ENCODE measurements around the gene NR1H2. TPM values are rescaled to one million over a fixed set of nuclear protein-coding genes. Genes with fewer than 3 reads are reported as not detected.
"Not testable (repeated sequence)": the region's sequence is repeated elsewhere in the genome, so short reads cannot be mapped to it uniquely, and the experiment has no call there.

The NR1H2 gene
- polyA plus RNA-seq, 5 donors: 24.1 to 45.1 (median 30.3) TPM

DNA sequence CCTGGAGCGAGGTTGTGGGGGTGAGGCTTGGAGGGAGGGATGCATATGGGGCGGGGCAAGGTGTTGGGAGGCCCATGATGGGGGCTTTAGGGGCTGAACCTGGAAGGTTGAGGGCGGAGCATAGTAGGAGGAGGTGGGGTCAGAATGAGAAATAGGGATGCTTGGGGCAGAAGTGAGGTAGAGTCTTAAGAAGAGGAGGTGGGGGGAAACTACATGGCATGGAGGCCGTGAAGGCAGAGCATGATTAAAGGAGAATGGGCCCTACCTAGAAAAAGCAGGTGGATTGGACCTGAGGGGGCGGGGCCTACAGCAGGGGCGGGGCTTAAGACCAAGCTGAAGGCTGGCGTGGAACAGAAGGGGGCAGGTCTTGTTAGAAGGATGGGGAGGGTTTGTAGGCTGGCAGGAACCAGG lies 799 bp downstream of the NR1H2 start:
- DNase-seq: no peak

DNA sequence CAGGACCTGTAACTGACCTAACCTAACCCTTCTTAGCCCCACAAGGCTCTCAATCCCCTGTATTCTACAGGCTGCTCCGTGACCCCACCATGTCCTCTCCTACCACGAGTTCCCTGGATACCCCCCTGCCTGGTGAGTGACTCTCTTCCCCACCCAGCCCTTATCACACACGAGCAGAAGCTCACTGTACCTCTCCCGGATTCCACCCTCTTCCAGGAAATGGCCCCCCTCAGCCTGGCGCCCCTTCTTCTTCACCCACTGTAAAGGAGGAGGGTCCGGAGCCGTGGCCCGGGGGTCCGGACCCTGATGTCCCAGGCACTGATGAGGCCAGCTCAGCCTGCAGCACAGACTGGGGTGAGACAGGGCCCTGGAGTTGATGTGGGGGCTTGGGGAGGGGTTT lies 1.3 kb downstream of the NR1H2 start:
- DNase-seq: no peak

DNA sequence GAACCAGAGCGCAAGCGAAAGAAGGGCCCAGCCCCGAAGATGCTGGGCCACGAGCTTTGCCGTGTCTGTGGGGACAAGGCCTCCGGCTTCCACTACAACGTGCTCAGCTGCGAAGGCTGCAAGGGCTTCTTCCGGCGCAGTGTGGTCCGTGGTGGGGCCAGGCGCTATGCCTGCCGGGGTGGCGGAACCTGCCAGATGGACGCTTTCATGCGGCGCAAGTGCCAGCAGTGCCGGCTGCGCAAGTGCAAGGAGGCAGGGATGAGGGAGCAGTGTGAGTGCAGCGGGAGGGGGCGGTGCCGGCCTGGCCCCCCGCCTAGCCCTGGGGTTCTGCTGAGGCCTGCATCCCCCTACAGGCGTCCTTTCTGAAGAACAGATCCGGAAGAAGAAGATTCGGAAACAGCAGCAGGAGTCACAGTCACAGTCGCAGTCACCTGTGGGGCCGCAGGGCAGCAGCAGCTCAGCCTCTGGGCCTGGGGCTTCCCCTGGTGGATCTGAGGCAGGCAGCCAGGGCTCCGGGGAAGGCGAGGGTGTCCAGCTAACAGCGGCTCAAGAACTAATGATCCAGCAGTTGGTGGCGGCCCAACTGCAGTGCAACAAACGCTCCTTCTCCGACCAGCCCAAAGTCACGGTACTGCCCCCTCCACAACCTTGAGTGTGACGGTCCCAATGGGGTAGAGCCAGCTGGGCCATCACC lies 2.1 kb downstream of the NR1H2 start:
- DNase-seq: no peak

DNA sequence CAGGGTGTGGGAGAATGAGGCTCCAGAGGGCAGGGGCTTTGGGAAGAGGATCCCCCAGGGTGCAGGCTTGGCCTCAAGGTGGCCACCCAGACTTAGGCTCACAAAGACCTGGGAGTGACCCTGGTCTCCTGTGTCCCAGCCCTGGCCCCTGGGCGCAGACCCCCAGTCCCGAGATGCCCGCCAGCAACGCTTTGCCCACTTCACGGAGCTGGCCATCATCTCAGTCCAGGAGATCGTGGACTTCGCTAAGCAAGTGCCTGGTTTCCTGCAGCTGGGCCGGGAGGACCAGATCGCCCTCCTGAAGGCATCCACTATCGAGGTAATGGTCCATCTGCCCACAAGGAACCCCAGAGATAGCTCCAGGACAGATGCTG lies 2.6 kb downstream of the NR1H2 start:
- DNase-seq: no peak

DNA sequence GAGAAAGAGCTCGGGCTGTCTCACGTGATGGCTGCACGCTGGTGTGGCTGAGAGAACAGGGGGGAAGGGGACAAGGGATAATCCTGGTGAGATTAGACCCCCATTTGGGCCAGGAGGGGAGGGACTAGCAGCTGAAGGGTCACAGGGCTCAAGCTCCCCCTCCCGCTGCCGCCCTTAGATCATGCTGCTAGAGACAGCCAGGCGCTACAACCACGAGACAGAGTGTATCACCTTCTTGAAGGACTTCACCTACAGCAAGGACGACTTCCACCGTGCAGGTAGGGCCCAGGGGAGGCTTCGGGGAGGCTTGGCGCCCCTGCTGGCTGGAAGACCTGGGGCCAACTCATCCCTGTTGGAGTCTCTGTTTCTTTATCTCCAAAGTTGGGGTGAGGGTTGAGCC lies 3.3 kb downstream of the NR1H2 start:
- DNase-seq: no peak

DNA sequence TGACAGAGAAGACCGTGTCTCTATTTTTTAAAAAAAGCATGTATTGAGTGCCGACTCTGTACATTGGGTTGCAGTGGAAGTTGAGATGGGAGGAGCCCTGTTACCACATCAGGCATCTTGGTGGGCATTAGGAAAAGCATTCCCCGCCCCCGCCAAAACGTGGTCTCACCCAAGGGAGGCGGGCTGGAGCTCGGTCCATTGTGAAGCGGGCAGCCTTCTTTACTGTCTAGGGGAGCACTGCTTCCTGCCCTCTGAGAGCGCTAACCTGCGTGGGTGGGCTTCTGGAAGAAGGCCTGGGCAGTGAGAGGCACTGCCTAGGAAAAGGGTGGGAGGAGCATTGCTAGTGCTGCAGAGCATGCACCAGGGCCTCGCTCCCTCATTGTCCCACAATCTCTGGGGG lies 3.9 kb downstream of the NR1H2 start:
- DNase-seq: no peak

DNA sequence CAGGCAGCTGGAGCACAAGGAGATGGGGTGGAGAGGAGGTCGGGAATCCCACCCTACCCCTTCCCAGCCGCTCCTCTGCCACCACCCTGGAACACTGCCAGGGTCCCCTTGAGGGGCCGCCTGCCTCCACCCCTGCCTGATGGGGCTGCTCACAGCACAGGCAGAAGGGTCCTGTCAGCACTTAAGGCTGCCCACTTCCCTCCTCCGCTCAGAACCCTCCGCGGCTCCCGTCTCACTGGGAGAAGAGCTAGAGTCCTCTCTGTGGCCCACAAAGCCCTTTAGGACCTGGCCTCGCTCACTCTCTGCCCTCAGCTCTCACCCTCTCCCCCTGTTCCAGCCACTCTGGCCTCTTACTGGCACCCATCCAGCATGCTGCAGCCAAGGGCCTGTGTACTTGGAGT lies 4.5 kb downstream of the NR1H2 start:
- no peak for DNase-seq

DNA sequence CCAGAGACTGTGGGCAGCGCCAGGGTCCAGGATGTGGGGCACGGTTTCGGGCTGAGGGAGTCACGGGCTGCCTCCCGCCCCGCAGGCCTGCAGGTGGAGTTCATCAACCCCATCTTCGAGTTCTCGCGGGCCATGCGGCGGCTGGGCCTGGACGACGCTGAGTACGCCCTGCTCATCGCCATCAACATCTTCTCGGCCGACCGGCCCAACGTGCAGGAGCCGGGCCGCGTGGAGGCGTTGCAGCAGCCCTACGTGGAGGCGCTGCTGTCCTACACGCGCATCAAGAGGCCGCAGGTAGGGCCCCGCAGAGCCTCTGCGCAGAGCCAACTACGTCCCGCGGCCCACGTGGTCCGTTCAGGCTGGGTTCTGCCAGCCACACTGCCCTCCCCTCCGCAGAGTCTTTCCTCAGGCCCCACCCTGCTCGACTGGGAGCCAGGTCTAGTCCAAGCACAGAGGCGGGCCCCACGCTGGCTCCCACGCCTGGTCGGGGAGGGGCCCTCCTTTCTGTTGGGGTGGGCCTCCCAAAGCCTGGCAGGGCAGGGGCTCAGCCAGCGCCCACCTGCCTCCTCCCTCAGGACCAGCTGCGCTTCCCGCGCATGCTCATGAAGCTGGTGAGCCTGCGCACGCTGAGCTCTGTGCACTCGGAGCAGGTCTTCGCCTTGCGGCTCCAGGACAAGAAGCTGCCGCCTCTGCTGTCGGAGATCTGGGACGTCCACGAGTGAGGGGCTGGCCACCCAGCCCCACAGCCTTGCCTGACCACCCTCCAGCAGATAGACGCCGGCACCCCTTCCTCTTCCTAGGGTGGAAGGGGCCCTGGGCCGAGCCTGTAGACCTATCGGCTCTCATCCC lies 5.8 kb downstream of the NR1H2 start:
- DNase-seq: no peak

DNA sequence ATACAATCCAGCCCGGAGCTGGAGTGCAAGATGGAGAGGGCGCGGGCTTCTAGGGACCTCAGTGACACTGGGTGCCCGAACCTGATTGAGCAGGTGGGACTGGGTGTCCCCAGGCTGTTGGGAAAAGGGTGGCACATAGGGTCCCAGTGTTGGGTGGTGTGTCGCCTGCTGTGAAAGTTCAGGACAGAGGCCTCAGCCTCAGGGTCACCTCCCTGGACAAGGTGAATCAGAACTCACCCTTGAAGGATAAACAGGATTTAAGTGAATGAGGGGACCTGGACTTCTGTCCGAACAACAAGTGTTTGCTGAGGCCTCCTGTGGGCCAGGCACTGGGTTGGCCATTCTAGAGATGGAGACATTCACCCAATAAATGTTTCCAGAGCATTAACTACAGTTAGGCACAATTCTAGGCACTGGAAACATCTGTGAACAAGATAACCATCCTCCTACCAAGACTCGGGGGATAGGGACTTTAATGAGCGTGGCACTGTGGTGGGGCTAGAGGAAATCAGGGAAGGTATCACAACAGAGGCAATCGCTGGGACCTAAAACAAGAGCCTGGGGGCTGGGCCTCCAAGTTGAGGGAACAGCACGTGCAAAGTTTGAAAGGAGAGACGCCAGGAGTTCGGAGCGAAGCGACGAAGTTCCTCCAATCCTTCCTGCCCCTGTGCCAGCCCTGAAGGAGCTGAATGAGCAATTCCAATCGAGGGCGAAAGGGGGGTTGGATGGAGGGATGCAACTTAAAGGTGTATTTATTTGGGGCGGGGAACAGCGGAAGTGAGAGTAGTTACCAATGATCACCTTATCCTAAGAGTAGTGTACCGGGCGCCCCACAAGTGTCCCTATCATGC lies 7.0 kb downstream of the NR1H2 start:
- no peak for DNase-seq

DNA sequence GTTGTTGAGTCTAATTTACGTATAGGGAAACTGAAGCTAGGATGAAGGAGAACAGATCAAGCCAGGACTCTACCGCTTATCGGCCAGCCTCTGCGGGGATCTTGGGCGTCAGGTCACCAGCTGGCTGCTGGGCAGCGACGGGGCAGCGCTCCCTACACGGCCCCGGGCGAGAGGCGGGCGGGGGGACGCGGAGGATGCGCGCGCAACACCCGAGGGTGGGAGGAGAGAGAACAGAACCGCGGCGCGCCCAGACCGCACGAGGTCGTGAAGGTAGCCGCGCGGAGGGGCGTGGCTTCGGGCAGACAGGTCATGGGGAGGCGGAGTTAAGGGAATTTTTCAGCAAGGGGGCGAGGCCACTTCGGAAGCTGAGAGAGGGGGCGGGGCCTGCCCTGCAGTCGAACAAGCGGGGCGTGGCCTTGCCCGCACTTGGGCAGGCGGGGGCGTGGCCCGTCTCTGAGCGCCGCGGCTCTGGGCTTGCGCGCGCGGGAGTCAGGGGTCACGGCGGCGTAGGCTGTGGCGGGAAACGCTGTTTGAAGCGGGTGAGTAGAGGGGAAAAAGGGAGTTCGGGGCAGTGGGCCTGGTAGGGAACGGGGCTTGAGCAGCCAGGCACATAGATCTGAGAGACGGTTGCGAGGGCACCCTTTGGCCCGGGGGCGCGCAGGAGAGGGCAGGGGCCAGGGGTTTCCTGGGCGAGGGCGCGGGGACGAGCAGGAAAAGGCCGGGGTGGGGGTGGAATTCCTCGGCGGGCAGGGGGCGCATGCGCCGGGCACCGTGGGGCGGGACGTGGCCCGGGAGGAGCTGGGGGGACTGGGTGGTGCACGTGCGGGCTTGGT lies 7.8 kb downstream of the NR1H2 start, which contains the start of gene POLD1:
POLD1 (plus strand) TSS at position 496 of the 833 bp plus-strand sequence. CDS start 14,505 bp downstream, outside the sequence.
- DNase-seq: peak; percentile 95 to 96

DNA sequence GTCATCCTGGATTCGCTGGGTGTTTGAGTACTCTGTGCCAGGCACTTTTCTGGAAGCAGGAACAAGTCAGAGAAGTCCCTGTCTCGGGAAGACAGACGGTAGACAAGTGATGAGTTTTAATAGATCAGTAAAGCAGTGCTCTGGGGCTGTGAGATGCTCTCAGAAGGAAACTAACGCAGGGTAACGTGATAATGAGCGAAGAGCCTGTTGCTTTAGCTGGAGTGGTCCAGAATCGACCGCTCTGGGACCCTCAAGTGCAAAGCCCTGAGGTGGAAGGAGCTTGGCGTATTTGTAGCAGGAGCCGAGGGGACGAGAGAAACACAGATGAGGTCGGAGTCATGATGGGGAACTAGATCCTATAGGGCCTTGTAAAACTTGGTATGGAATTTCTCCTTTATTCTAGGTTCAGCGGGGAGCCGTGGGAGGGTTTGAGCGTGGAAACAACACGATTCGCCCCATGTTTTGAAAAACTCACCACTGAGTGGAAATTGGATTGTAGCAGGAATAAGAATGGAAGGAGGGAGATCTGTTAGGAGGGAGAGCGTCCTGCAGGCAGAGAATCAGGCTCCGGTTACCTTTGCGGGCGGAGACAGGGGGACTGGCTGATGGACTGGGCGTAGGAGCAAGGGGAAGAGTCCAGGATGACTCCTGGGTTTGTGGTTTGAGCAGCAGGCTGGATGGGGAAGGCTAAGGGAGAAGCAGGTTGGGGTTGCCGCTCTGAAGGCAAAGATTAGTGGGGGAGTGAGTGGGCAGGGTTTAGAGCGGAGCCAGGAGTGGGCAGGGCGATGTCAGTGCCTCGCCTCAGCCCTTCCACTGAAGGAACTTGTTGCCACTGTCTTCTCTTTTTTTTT lies 8.7 kb downstream of the NR1H2 start:
- no peak for DNase-seq

DNA sequence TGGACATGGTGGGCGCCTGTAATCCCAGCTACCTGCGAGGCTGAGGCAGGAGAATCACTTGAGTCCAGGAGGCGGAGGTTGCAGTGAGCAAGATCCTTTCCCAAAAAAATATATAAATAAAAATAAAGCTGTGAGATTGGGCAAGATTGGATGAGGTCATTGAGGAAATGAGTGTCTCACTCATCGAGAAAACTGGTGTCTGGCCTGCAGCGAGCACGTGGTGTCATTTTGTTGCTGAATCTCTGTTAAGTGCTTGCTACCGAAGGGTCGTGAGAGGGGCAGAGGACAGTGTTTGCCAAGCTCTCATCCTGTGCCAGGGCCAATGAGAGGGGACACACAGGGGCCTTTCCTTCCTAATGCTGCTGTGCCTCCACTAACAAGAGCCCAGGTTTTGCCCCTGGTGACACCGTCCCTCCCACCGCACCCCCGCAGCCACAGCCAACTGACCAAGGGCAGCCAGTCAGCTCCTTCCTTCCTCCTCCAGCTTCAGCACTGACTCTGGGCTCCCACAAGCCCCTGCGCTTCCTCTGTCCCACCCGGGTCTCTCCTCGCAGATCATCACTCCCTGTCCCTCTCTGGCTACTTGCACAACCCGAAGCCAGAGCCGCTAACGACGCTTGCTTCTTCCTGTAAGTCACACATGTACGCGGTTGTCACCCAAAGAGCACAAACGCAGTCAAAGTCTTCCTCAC lies 11.1 kb downstream of the NR1H2 start:
- no peak for DNase-seq

DNA sequence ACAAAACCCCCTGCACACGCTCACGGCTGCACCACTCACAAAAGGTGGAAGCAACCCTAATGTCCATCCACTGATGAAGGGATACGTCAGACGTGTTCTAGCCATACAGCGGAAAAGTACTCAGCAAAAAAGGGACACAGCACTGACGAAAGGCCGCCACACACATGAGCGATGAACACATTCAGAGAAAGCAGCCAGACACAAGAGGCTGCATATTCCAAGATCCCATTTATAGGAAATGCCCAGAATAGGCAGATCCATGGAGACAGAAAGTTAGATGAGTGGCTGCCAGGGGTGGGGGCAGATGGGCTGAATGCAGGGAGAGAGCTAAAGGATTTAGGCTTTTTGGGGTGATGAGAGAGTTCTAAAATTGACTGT lies 11.6 kb downstream of the NR1H2 start:
- DNase-seq: no peak

DNA sequence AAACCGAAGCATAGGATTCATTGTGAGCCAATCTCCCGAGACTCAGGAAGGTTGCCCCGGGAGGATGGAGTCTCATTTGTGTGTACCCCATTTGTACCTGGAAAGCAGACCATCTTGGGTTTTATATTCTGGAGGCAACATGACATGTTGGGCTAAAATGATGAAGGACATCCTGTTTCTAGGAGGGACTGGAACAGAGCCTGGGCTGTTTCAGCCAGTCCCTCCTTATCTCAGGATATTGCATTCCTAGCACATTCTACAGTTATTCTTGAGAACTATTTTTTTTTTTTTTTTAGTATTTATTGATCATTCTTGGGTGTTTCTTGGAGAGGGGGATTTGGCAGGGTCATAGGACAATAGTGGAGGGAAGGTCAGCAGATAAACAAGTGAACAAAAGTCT lies 14.0 kb downstream of the NR1H2 start:
- not testable (repeated sequence) for DNase-seq

DNA sequence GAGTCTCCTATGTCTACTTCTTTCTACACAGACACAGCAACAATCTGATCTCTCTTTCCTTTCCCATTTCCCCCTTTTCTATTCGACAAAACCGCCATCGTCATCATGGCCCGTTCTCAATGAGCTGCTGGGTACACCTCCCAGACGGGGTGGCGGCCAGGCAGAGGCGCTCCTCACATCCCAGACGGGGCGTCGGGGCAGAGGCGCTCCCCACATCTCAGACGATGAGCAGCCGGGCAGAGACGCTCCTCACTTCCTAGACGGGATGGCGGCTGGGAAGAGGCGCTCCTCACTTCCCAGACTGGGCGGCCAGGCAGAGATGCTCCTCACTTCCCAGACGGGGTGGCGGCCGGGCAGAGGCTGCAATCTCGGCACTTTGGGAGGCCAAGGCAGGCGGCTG lies 14.7 kb downstream of the NR1H2 start:
- not testable (repeated sequence) for DNase-seq

DNA sequence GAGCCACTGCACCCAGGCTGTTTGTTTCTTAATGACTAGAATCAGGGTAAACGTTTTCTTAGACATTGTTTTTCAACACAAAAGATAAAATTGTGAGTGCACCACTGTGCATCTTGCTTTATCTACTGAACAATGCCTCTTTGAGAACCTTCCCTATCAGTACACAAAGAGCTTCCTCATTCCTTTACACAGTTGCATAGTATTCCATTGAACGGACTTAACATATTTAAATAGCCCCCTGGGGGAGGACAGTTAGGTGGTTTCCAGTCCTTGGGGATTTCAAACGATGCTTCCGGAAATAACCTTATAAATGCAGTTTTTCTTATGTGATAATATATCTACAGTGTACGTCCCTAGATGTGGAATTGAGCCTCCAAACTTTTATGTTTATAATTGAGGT lies 16.5 kb downstream of the NR1H2 start:
- no peak for DNase-seq

DNA sequence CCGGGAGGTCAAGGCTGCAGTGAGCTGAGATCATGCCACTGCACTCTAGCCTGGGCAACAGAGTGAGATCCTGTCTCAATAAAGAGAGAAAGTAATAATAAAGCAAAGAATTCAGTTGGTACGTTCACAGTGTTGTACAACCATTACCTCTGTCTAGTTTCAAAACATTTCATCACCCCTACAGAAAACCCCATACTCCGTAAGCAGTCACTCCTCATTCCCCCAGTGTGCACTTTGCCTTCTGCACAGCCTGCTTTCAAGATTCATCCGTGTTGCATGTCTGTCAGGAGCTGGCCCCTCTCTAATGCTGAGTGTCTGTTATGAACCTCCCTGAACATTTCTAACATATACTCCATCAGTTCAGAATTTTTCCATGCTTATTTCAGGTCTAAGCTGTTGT lies 17.3 kb downstream of the NR1H2 start:
- no peak for DNase-seq

DNA sequence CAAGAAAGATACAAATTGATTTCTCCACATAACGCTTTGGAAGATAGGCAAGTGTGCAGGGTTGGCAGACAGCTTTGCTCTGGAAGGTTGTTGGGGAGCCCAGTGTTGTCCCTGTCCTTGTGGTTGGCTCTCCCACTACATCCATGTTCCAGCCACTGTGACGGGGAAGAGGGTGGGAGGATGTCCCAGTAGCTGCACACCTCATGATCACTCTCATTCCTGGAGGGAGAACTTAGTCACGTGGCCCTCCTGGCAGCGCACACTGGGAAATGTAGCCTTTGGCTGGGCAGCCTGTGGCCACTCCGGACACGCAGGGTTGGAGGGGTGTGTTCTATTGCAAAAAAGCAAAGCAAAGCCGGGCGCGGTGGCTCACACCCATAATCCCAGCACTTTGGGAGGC lies 17.8 kb downstream of the NR1H2 start:
- no peak for DNase-seq

DNA sequence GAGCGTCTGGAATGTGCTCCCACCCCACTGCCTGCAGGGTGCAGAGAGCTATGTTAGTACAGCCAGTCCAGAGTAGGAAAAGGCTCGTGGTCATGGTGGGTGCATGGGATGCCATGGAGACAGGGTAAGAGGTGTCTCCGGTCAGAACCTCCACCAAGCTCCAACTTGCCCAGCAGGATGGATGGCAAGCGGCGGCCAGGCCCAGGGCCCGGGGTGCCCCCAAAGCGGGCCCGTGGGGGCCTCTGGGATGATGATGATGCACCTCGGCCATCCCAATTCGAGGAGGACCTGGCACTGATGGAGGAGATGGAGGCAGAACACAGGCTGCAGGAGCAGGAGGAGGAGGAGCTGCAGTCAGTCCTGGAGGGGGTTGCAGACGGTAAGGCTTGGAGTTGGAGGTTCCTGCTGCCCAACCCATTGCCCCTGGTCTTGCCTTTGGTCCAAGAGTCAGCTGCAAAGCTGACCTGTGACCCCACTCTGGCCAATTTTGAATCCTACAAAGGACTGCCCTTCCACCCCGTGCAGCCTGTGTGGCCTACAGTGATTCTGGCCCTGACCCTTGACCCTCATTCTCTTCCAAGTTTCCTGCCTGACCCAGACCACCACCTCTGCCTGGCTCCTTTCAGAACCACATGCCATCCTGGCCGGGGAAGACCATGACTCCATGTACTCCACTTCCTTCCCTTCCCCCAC lies 22.6 kb downstream of the NR1H2 start:
- no peak for DNase-seq

Measured in right lung (tissue), 5 donors.